Sciatic nerve (tissue), 2 donors: ENCODE measurements around the gene C19orf25. TPM values are rescaled to one million over a fixed set of nuclear protein-coding genes. Genes with fewer than 3 reads are reported as not detected.

Experiments used
- ATAC-seq: fragments of 200-7000 bp; cut with Tn5 transposase; one replicate; pipeline ENCODE4 v1.9.1; 2020; ENCODE audit warnings: mild to moderate bottlenecking, moderate library complexity
- DNase-seq: peaks from one replicate; pipeline ENCODE4 v3.0.0-alpha.2; 2020; ENCODE audit warnings: low spot score
- intact Hi-C: fragments of 100-400 bp; cut with DNase I; formaldehyde crosslinking; loops from one replicate; pipeline ENCODE4 v1.14.2; 2022
- total RNA-seq: library from RNA; stranded (reverse); fragmentation: NEBNext Ultra II Directional; extraction: Animal tissue kit (Norgen Biotek cat#: 25700); gene quantifications from one replicate; pipeline ENCODE4 v1.2.1, GENCODE V29; 2021
- donor health status: DM: no; HTN: no; CAD: no.
- donor health status: DM: no; HTN: no; CAD: no.

C19orf25 gene
- total RNA-seq, 1 donor from 2014 or later: 22.1 TPM

DNA sequence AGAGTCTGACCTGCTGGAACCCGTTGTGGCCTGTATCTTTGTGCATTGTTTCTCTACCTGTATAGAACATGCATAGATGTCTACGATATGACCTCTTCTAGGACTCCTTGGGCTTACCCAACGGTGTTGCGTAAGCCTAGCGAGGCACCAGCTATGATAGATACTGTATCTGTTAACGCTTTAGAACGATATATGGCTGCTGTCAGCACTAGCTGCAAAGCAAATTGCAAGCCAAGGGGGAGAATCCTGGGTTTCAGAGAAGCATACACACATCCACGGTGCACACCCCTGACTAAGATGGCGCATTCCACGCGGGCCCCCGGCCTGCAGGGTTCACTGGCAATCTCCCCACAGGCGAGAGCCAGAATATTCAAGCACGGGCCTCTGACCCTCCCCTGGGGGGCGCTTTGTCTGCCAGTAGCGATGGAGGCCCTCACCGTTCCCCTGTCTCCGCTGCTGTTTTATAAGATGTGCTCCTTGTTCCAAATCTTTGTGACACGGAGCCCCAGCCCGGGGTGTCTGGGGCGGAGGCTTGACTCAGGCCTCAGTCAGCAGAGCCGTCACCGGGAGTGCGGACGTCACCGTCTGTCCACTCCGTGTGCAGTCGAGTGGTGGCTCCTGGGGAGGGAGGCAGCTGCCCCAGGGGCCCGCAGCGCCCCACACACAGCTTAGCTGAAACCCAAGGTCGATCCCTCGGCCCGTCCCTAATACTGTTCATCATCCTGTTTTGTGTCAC lies 53.7 kb downstream of the C19orf25 start:
- intact Hi-C loops: no loop called here
- ATAC-seq (no peak), DNase-seq (no peak)

DNA sequence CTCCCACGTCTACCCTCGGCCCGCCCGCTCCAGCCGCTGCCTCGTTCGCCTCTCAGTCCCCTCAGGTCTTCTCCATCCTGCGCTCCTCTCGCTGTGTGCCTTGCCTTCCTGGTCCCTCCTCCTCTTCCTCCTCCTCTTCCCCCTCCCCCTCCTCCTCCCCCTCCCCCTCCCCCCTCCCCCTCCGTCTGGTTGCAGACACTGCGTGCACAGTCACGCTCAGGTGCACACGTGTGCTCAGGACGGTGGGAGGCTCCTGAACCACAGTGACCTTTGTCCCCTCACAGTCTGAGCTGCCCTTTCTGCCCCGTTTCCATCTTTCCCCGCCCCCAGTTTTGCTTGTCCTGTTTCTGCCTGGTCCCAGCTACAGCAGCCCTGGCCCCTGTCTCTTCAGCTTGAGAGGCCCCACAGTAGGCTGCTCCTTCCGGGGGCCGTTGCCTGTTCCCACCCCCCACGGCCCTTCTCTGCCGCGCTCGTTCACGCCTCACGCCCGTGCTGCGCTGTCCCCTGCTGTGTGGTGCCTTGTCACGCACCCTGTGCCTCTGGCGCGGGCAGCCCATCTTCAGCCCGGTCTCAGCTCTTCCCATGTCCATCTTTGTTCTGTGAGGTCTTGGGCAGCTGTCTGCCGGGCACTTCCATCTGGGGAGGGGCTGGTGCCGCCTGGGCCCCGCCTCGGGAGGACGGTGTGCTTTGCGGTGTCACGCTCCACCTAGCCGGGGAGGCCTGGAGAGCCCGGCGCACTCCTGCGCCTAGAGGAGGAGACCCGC lies 54.6 kb downstream of the C19orf25 start:
- no peak for ATAC-seq
- intact Hi-C loops: no loop called here
- no peak for DNase-seq

DNA sequence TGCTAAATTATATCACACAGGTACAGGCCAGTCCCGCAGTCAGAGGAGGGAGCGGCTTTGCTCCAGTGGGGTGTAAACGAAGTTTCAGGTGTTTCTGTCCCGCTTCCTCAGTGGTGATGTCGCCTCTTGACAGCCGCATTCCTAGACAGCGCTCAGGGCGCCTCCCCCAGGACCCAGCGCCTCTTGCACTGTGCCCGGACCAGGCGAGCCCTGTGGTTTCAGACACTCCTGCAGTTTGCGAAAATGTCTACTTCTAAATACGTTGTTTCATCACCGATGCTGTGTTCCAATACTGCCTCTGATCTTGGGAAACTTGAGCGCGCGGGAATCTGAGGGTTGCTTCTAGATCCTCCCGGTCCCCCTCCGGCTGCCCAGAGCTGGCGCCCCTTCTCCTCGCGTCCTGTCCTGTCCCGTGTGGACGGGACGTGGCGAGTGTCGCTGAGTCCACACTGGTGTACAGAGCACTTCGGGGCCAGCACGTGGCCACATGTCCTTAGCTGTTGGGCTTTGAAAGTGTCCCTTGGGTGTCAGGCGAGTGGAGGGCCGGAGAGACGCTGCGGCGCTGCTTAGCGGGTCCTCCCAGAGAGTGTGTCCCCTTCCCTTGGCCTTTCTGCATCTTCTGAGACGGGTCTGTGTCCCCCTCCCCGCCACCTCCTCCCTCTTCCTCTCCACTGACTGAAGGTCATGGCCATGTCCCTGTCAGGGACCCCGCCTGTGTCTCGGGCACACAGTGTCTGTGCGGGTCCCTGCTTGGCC lies 55.4 kb downstream of the C19orf25 start:
- intact Hi-C loops: no loop called here
- ATAC-seq: no peak
- DNase-seq: no peak

Other genes with a start within 250 kb of the C19orf25 start
- gene CBARP, start 241.2 kb downstream of the C19orf25 start, total RNA-seq: 2.9 TPM
- gene ATP5F1D, start 237.5 kb downstream of the C19orf25 start, total RNA-seq: 90.9 TPM
- 117 TPM for gene MIDN, start 230.6 kb downstream of the C19orf25 start, total RNA-seq
- gene CIRBP, start 209.9 kb downstream of the C19orf25 start, total RNA-seq: 550 TPM
- 21.4 TPM for gene FAM174C, start 203.7 kb downstream of the C19orf25 start, total RNA-seq
- gene EFNA2, start 193.3 kb downstream of the C19orf25 start, total RNA-seq: not detected
- 57.5 TPM for gene NDUFS7, start 95.3 kb downstream of the C19orf25 start, total RNA-seq
- gene GAMT, start 77.7 kb downstream of the C19orf25 start, total RNA-seq: 48.1 TPM
- 75.7 TPM for gene DAZAP1, start 71.6 kb downstream of the C19orf25 start, total RNA-seq
- 753 TPM for gene RPS15, start 40.8 kb downstream of the C19orf25 start, total RNA-seq
- gene APC2, start 29.1 kb downstream of the C19orf25 start, total RNA-seq: 6.0 TPM
- 2.5 TPM for gene PCSK4, start 11.1 kb upstream of the C19orf25 start, total RNA-seq
- gene REEP6, start 12.0 kb upstream of the C19orf25 start, total RNA-seq: 3.9 TPM
- 48.3 TPM for gene ADAMTSL5, start 33.8 kb upstream of the C19orf25 start, total RNA-seq
- 0.80 TPM for gene PLK5, start 44.9 kb upstream of the C19orf25 start, total RNA-seq
- gene MEX3D, start 89.1 kb upstream of the C19orf25 start, total RNA-seq: 27.1 TPM
- 48.1 TPM for gene MBD3, start 113.7 kb upstream of the C19orf25 start, total RNA-seq
- gene UQCR11, start 126.2 kb upstream of the C19orf25 start, total RNA-seq: 136 TPM
- gene TCF3, start 173.4 kb upstream of the C19orf25 start, total RNA-seq: 48.7 TPM